NCI-H345 (cell line): ENCODE measurements around the gene SOX14.

Experiments
- DNase-seq: peaks from one replicate; lab custom pipeline; 2025; lab: John Stamatoyannopoulos, UW

The SOX14 gene

DNA sequence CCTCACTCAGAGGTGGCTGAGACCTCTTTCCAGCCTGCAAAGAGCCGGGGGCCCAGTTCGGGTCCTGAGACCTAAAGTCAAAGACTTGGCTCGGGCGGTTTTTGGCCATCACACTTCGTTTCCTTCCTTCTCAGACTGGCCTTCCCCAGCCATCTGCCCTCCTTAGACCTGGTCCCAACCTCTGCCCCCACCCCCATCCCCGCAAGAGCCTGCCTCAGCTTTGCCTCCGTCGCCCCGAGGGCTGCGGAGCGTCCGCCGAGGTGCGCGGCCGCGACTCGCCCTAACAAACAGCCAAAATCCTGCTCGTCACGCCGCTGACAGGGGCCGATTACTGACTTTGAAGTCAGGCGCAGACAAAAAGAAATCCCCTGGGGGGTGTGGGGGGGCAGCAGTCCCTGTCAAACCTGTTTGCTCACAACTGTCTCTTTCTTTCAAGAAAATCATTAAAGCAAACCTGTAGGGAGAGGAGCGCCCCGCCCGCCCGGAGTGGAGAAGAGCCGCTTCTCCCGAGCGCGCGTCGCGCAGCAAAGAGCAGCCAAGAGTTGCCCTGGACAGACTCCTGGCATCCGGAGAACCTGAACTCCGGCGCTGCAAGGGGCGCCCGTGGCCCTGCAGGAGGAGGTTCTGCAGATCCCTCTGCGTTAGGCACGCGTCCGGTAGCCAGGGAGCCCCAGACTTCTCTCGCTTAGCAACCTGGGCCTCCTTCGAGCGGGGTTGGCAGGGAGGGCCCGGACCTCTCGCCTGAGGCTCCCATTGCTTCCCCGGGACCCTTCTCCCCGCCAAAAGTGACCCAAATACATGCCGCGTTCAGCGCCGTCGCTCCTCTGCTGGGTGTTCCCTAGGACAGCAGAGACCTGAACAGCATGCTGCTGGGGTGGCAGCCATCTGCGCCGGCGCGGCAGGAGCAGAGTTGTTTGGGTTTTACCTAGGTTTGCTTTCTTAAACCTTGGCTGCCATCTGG, 4.5 kb downstream of the SOX14 start:
- peak; percentile 14 for DNase-seq

DNA sequence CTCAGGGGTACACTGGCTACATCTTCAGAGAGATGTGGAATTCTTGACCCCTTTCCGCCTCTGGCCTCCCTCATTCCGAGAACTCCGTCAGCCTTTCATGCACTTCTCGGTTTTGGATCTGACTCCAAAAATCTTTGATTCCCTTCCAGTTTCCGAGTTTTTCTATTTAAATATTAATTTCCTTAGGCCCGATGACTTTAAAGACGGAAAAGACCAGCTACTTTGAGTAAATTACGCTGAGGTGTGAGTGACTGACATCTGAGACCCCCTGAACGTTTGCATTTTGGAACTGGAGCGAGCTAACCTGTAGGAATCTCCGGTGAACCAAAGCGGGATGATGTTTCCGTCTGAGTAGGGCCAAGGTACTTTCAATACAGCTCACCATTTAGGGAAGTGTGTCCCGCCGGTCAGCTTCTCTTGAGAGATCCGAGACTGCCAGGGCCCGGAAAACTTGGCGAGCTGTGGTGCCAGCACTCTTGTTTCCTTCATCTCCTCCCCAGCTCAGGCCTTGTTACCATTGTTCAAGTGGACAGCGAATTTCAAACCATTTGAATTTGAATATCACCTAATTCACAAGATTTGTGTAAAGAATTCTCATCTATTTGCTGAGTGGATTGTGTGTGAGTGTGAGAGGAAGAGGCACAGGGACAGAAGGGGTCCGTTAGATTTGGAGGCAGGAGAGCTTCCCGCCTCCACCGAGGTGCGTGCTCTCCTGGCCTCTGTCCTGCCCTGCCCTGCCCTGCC, 5.4 kb downstream of the SOX14 start:
- DNase-seq = no peak

- DNase-seq = no peak
Observed at GRCh38 chr3:137770066-137770834, 6.1 kb downstream of the SOX14 start.

GRCh38 chr3:137770835-137771399, 6.8 kb downstream of the SOX14 start:
- DNase-seq = peak; percentile 17

DNA sequence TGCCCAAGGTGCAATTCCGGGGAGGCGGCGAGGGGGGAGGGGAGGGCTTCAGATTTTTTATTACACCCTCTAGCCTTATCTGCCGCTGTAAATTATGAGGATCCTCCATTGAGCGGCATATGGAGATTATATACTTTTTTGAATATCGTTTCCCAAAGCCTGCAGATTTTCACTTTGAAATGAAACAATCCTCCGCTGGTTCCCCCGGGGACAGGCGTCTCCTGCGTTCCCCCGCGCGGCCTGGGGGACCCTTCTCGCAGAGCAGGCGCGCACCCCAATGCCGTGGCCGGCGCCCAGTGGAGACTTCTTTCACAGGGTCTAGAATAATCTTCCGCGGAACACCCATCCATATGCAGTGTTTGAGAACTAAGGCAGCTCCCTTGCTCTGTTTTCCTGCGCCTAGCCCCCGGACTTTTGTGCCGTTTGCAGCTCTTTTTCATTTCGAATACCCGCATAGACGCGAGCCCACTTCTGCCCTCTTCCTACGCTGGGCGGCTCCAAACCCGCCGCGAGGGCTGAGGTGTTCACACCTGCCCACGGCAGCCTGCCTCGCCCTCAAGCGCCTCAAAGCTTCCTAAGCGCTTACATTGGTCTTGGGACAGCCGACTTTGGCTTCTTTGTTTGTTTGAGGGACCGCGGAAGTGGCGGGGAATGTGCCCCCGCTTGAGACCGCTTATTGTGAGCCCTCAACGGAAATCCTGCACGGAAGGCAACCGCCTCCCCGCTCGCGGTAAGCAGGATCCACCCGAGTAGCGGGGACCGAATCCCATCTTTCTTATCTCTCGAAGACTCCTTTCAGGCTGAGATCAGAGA, 7.5 kb downstream of the SOX14 start:
- DNase-seq = no peak

GRCh38 chr3:137772214-137772955, 8.3 kb downstream of the SOX14 start:
- DNase-seq = no peak

- no peak for DNase-seq
Observed at GRCh38 chr3:137778941-137779340, 14.8 kb downstream of the SOX14 start.

DNA sequence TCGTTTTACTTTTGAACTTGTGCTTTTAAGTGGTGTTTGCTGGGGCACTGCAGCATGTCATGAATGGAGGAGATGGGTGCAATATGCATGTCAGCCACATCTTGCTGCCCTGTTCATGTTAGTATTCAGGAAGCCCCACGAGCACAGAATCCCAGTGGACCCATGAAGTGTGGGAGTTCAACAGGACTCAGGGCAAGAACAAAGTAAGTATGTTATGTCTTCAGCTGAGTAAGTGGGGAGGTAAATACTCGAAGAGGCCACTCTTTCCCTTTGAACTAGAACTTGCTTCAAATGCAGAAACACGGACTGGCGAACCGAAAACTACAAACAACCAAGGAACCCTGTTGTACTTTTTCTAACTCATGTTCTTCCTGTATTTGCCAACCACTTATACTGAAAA, 23.4 kb downstream of the SOX14 start:
- no peak for DNase-seq

DNA sequence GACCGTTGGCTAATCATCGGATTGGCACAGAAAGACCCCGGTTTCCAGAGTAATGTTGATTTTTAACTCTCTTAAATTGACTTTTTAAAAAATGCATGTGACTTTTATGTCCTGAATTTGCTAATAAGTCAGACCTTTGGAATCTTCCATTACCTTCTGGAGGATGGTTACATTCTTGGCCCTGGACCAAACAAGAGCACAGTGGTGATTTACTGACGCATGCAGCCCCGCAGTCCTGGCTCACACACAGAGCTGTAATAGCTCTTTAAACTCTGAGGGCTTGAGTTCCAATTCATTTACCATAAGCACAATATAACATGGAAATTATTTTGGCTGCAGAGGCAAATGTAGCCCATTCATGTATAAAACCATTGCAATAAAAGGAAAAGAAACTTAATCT, 25.1 kb downstream of the SOX14 start:
- no peak for DNase-seq

DNA sequence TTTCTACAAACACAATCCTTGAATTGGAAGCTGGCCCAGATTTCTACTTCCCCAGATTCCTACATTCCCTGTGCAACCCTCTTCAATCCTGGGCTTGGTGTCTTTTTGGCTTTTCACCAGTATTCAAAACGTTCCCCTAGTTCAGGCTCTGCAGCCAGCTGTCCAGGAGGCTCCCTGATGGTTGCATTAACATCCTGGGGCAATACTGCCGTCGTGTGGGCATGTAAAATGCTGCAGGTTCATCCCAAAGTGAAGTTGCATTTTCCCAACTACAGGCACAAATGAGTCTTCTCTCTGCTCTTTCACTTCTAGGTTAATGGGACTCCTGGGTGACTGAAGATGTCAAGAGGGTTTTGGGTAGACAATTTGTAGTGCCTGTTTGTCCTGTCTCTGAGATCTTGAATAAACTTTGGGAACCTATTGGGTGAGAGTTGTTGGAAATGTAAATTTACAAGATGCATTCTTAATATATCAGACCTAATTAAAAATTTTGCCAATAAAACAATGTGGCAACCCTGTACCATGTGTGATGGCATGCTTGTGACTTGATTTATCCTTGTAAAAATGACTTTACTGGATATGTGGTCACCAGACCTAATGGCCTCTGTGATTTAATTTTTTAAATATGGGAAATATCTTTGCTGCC, 28.6 kb downstream of the SOX14 start:
- no peak for DNase-seq

- no peak for DNase-seq
Observed at GRCh38 chr3:137796993-137797392, 32.9 kb downstream of the SOX14 start.

DNA sequence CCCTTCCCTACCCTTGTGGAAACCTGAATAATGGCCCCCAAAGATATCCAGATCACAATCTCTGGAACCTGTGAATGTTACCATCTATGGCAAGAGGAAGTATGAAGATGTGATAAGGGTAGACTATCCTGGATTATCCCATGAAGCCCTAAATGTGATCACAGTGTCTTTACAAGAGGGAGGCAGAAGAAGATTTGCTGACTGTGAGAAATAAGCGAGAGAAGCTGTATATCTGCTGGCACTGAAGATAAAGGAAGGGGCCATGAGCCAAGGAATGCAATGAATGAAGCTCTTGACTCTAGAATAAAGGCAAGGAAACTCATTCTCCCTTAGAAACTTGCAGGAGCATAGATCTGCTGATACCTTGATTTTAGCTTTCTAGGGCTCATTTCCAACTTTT, 39.1 kb downstream of the SOX14 start:
- DNase-seq = no peak

DNA sequence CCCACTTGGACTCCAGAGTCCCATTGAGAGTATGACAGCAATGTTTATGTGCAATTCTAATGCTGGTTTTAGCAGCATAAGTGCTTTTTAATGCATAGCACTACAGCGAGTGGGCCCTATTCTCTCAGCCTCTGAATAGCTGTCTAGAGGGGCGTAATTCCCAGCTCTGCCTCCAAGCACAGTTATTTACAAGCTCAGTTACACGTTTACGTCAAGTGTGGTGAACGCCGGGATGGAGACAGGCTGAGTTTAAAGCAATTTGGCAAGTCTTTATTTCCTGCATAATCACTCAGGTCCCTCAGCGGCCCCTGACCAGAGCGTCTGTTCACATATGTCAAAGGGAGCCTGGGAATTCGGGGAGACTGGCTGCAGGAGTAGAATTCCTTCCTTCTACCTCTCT, 43.9 kb downstream of the SOX14 start:
- DNase-seq = no peak

DNA sequence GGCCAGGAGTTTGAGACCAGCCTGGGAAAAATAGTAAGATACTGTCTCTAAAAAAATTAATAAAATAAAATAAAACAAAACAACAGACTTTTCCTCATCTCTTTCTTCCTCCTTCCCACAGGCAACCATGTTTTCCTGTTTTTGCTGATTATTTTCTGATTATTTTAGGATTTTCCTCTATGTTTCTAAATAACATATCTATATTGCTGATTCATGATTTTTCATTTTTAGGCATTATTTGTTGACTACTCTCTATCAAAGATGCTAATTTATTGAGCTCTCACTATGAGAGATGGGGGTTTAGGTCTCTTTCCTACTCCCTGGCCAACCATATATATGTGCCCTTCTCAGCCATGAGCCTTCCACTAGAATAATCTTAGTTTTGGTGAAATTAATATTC, 45.4 kb downstream of the SOX14 start:
- DNase-seq = no peak

GRCh38 chr3:137812023-137812422, 47.9 kb downstream of the SOX14 start:
- no peak for DNase-seq

DNA sequence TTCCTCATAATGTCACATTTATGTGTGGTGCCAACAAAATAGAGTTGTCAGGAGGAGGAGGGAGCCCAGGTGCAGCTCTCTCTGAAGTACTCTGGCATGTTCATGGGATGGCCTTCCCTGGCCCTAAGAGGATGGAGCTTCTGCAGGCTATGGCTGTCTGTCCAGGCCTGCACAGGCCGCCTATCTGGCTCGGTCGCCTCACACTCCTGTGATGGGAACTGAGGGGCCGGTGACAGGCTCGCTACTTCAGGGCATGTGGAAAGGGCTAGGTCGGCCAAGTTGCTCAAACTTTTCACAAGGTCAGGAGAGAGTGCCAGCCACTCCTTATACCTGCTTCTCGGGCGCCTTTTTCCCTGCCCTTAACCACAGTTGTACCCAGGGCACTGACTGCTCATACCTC, 51.1 kb downstream of the SOX14 start:
- DNase-seq = no peak
